ENCODE measurements around the gene PIH1D2.
"Not testable (repeated sequence)": the region's sequence is repeated elsewhere in the genome, so short reads cannot be mapped to it uniquely, and the experiment has no call there.

PIH1D2 gene

GRCh38 chr11:112037527-112037926 is 36.3 kb downstream of the PIH1D2 start:
- DNase-seq (ENCODE audit: insufficient read length, low spot score) (no peak), FAIRE-seq (no peak)

GRCh38 chr11:112033902-112034301 is 39.9 kb downstream of the PIH1D2 start:
- no peak for FAIRE-seq
- DNase-seq (ENCODE audit: insufficient read length, low spot score): no peak
- TF ChIP-seq CTCF (IDR thresholded peaks at IDR 0.05; ENCODE audit: insufficient read depth, missing control alignments): no peak

More at GRCh38 chr11:112037527-112037926, 36.3 kb downstream of the PIH1D2 start:
- no peak for TF ChIP-seq CTCF (IDR thresholded peaks at IDR 0.05; ENCODE audit: insufficient read depth, missing control alignments)

GRCh38 chr11:112029460-112029859 is 44.4 kb downstream of the PIH1D2 start:
- FAIRE-seq (no peak), DNase-seq (ENCODE audit: insufficient read length, low spot score) (no peak)
- no peak for TF ChIP-seq CTCF (IDR thresholded peaks at IDR 0.05; ENCODE audit: insufficient read depth, missing control alignments)

- FAIRE-seq; DNase-seq (ENCODE audit: insufficient read length, low spot score): not testable (repeated sequence)
These were observed 46.9 kb downstream of the PIH1D2 start for GRCh38 chr11:112026784-112027410.

- TF ChIP-seq CTCF (IDR thresholded peaks at IDR 0.05; ENCODE audit: insufficient read depth, missing control alignments): no peak
- DNase-seq (ENCODE audit: insufficient read length, low spot score) (no peak), FAIRE-seq (no peak)
These were observed 48.1 kb downstream of the PIH1D2 start for GRCh38 chr11:112025707-112026106.

- TF ChIP-seq CTCF (IDR thresholded peaks at IDR 0.05; ENCODE audit: insufficient read depth, missing control alignments): no peak
- DNase-seq (ENCODE audit: insufficient read length, low spot score) (peak; percentile 59), FAIRE-seq (no peak)
These were observed 48.8 kb downstream of the PIH1D2 start, which contains the start of gene DLAT for GRCh38 chr11:112024773-112025678. TSS of gene DLAT (plus strand) at chr11:112025408. CDS start at chr11:112025473, 65 bp downstream.

GRCh38 chr11:112024178-112024772 is 49.5 kb downstream of the PIH1D2 start:
- no peak for TF ChIP-seq CTCF (IDR thresholded peaks at IDR 0.05; ENCODE audit: insufficient read depth, missing control alignments)
- FAIRE-seq (no peak), DNase-seq (ENCODE audit: insufficient read length, low spot score) (no peak)
